MCF 10A (cell line): ENCODE results near the gene NFIB. TPM values are rescaled to one million over a fixed set of nuclear protein-coding genes. Genes with fewer than 3 reads are reported as not detected.

Experiments
- BruUV-seq: library from RNA; stranded (reverse); fragments of 400-500 nt; replicated peaks from 2 replicates; lab custom pipeline; 2021; lab: Mats Ljungman, UMichigan
- CTCF ChIA-PET: fragments of 300-600 bp; sonication (Branson Sonifier 250); formaldehyde crosslinking; extraction: SDS; loops from one replicate; lab custom pipeline; 2021; ENCODE audit warnings: antibody characterized with exemption, inconsistent platforms; lab: Yijun Ruan, JAX
- POLR2A ChIA-PET: fragments of 300-600, 350-650 bp; sonication (Branson Sonifier 250); formaldehyde crosslinking; extraction: SDS; loops from one replicate; lab custom pipeline; 2020; ENCODE audit warnings: antibody characterized with exemption, inconsistent platforms; lab: Yijun Ruan, JAX
- DNase-seq: peaks from one replicate; pipeline ENCODE4 v3.0.0-alpha.2; 2018; ENCODE audit not compliant: unreplicated experiment
- H3K27ac Mint-ChIP-seq: one replicate; pipeline ENCODE4 v1.8.0; 2022; ENCODE audit warnings: mild to moderate bottlenecking, low read depth, mixed read lengths; ENCODE audit not compliant: unreplicated experiment
- H3K27me3 Mint-ChIP-seq: one replicate; pipeline ENCODE4 v1.8.0; 2022; ENCODE audit warnings: mixed read lengths; ENCODE audit not compliant: insufficient read depth, unreplicated experiment
- H3K36me3 Mint-ChIP-seq: one replicate; pipeline ENCODE4 v1.8.0; 2022; ENCODE audit warnings: mild to moderate bottlenecking, moderate library complexity, mixed read lengths; ENCODE audit not compliant: insufficient read depth, unreplicated experiment
- H3K4me1 Mint-ChIP-seq: one replicate; pipeline ENCODE4 v1.8.0; 2022; ENCODE audit warnings: mixed read lengths; ENCODE audit not compliant: insufficient read depth, unreplicated experiment
- H3K4me3 Mint-ChIP-seq: one replicate; pipeline ENCODE4 v1.8.0; 2022; ENCODE audit warnings: mild to moderate bottlenecking, moderate library complexity, mixed read lengths; ENCODE audit not compliant: unreplicated experiment
- H3K9me3 Mint-ChIP-seq: one replicate; pipeline ENCODE4 v1.8.0; 2022; ENCODE audit warnings: mixed read lengths; ENCODE audit not compliant: unreplicated experiment
- intact Hi-C: fragments of 100-400 bp; cut with micrococcal nuclease; formaldehyde crosslinking; loops from 2 replicates; pipeline ENCODE4 v1.14.1; 2022
- total RNA-seq: library from RNA; stranded (reverse); gene quantifications from 2 replicates; pipeline ENCODE4 v1.2.3, GENCODE V29; 2022
- TF ChIP-seq, protein P1 (sequence below): fragments of 200-600 bp; IDR thresholded peaks from one replicate; pipeline ENCODE4 v1.8.0; 2022; ENCODE audit warnings: antibody characterized with exemption, mild to moderate bottlenecking; ENCODE audit not compliant: unreplicated experiment

Gene NFIB
- total RNA-seq, 1 experiment from 2014 or later: 70.8 TPM

DNA sequence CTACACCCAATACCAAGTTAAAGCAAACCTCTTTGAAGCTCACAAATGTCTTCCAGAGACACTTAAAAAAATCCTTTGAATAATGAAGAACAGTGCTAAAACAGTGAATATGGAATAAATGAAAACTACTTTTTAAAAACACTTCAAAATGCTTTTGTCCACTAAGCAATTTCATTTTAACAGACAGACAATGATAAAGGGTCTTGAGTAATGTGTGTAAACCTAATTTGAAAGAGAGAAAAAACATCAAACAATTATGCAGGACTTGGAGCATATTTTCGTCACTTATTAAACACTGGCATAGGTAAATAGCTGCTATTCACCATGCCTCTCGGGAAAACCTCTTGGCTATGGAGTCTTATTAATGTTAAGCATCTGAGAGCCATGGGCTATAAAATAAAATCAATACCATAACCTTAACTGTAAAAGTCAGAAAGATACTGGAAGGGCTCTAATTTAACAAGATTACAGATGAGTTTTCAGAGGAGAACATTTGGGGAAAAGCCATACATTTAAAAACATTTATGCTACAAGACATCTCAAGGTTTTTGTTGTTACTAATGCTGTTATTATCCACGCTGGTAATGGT, 177.8 kb downstream of the NFIB start:
- no peak overlapping the region for H3K27ac Mint-ChIP-seq
- DNase-seq: no peak
- H3K27me3 Mint-ChIP-seq: no peaks in the 10 kb centered on the region
- no peak overlapping the region for H3K4me3 Mint-ChIP-seq
- CTCF ChIA-PET: interaction anchor here (0.7 kb wide), 1 partner anchor 217 kb away, joined by 3 read pairs; no protein-coding TSS in a partner anchor
- BruUV-seq: no TSS peak
- POLR2A ChIA-PET: interaction anchor here (0.5 to 1.5 kb wide), 10 partner anchors 9 to 648 kb away, joined by 3 to 7 read pairs (median 4); no protein-coding TSS in a partner anchor
- no peaks in the 10 kb centered on the region for H3K9me3 Mint-ChIP-seq
- H3K36me3 Mint-ChIP-seq: peaks cover 32% of the 10 kb centered on the region
- TF ChIP-seq, protein P1, sequence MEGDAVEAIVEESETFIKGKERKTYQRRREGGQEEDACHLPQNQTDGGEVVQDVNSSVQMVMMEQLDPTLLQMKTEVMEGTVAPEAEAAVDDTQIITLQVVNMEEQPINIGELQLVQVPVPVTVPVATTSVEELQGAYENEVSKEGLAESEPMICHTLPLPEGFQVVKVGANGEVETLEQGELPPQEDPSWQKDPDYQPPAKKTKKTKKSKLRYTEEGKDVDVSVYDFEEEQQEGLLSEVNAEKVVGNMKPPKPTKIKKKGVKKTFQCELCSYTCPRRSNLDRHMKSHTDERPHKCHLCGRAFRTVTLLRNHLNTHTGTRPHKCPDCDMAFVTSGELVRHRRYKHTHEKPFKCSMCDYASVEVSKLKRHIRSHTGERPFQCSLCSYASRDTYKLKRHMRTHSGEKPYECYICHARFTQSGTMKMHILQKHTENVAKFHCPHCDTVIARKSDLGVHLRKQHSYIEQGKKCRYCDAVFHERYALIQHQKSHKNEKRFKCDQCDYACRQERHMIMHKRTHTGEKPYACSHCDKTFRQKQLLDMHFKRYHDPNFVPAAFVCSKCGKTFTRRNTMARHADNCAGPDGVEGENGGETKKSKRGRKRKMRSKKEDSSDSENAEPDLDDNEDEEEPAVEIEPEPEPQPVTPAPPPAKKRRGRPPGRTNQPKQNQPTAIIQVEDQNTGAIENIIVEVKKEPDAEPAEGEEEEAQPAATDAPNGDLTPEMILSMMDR: no peak
- peaks cover 4% of the 10 kb centered on the region for H3K4me1 Mint-ChIP-seq
- intact Hi-C loops: no loop called here

DNA sequence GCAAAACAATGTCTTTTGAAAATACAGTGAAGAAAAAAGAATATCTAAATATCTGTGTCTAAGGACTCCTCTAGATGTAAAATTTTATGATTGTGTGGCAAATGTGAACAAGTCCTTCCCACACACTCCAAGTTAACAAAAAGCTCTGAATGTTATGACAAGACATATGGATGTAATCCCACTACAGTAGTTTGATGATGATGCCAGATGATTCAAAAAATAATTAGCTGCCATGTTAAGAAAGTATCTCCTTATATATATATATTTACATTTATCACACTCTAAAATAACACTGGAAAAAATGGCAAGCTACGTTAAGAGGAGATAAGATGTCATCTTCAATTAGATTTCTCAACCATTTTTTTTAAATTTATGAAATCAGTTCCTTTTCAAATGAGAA, 178.5 kb downstream of the NFIB start:
- CTCF ChIA-PET: interaction anchor here (0.7 to 1.0 kb wide), 3 partner anchors 217 to 1000 kb away, joined by 3 read pairs; no protein-coding TSS in a partner anchor
- intact Hi-C loops: no loop called here
- Mint-ChIP-seq H3K36me3 (peaks cover 32% of the 10 kb centered on the region), H3K9me3 (no peaks in the 10 kb centered on the region), H3K27ac (no peak overlapping the region), H3K4me1 (peaks cover 4% of the 10 kb centered on the region), H3K27me3 (no peaks in the 10 kb centered on the region), H3K4me3 (no peak overlapping the region)
- TF ChIP-seq, protein P1: no peak
- POLR2A ChIA-PET: interaction anchor here (0.5 to 1.5 kb wide), 8 partner anchors 10 to 648 kb away, joined by 3 to 7 read pairs (median 4); no protein-coding TSS in a partner anchor
- BruUV-seq: no TSS peak
- DNase-seq: no peak

DNA sequence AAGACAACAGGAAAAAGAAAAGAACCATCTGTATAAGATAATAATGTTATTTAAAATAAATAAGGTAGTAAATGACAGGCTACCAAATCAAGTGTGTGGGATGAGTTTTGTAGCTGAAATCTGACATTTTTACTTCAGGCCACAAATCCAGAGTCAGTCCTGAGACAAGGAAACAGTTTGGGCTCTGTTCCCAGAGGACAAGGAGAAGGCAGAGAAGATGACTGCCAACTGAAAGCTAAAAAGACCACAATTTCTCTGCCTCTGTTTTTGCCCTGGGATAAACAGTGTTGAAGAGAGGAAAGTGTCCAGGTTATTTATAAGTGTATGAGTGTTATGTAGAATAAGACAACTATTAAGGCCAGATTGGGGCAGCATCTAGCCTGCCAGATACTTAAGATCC, 180.5 kb downstream of the NFIB start:
- Mint-ChIP-seq H3K27ac (peak overlapping the region; percentile 57), H3K27me3 (no peaks in the 10 kb centered on the region), H3K36me3 (peaks cover 34% of the 10 kb centered on the region), H3K4me1 (peaks cover 4% of the 10 kb centered on the region), H3K4me3 (no peak overlapping the region), H3K9me3 (no peaks in the 10 kb centered on the region)
- TF ChIP-seq, protein P1: no peak
- DNase-seq: no peak
- POLR2A ChIA-PET: interaction anchor here (0.7 to 1.2 kb wide), 6 partner anchors 8 to 88 kb away, joined by 3 to 5 read pairs (median 4); no protein-coding TSS in a partner anchor
- CTCF ChIA-PET: interaction anchor here (0.8 to 1.1 kb wide), 3 partner anchors 17 to 301 kb away, joined by 3 to 5 read pairs (median 3); no protein-coding TSS in a partner anchor
- intact Hi-C loops: no loop called here
- BruUV-seq: no TSS peak

DNA sequence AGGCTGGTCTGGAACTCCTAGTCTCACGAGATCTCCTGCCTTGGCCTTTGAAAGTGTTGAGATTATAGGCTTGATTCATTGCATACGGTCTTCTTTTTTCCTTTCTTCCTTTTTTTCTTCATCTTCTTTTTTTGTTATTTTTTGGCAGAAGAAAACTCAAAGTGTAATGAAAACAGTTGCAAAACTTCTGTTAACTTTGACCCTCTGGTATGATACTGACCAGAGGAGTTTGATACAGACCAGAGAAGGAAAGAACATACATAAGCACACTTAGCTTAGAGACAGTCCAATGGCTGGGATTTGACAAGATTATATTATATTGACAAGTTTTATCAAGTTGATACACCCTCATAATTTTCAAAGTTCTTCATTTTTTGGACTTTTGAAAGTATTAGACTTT, 181.2 kb downstream of the NFIB start:
- CTCF ChIA-PET: interaction anchor here (0.6 to 1.1 kb wide), 3 partner anchors 14 to 35 kb away, joined by 3 to 5 read pairs (median 3); no protein-coding TSS in a partner anchor
- POLR2A ChIA-PET: interaction anchor here (0.7 to 1.2 kb wide), 6 partner anchors 13 to 175 kb away, joined by 3 to 5 read pairs (median 4); no protein-coding TSS in a partner anchor
- TF ChIP-seq, protein P1: no peak

More for the DNA sequence above, 181.2 kb downstream of the NFIB start:
- Mint-ChIP-seq H3K4me1 (peaks cover 4% of the 10 kb centered on the region), H3K4me3 (no peak overlapping the region), H3K9me3 (no peaks in the 10 kb centered on the region), H3K27ac (no peak overlapping the region), H3K36me3 (peaks cover 34% of the 10 kb centered on the region), H3K27me3 (no peaks in the 10 kb centered on the region)
- BruUV-seq: no TSS peak
- no peak for DNase-seq
- intact Hi-C loops: no loop called here
